Measurements from ENCODE around the gene TPO.

The TPO gene

GRCh38 chr2:1548910-1549673 lies 135.8 kb downstream of the TPO start:
- in situ Hi-C loops (cut with MboI; ENCODE audit: low sequenced_read_pairs): no loop called here

- in situ Hi-C loops (cut with MboI; ENCODE audit: low sequenced_read_pairs): loop anchor here (25.0 kb wide), 1 partner anchor 838 kb away; no protein-coding TSS in a partner anchor
These were observed 136.8 kb downstream of the TPO start for GRCh38 chr2:1550076-1550475.

GRCh38 chr2:1550658-1551316 lies 137.5 kb downstream of the TPO start:
- in situ Hi-C loops (cut with MboI; ENCODE audit: low sequenced_read_pairs): loop anchor here (25.0 kb wide), 1 partner anchor 838 kb away; no protein-coding TSS in a partner anchor

GRCh38 chr2:1551905-1552304 lies 138.6 kb downstream of the TPO start:
- in situ Hi-C loops (cut with MboI; ENCODE audit: low sequenced_read_pairs): loop anchor here (25.0 kb wide), 1 partner anchor 840 kb away; no protein-coding TSS in a partner anchor

- in situ Hi-C loops (cut with MboI; ENCODE audit: low sequenced_read_pairs): loop anchor here (25.0 kb wide), 1 partner anchor 840 kb away; no protein-coding TSS in a partner anchor
These were observed 139.3 kb downstream of the TPO start for GRCh38 chr2:1552611-1553010.

- in situ Hi-C loops (cut with MboI; ENCODE audit: low sequenced_read_pairs): loop anchor here (25.0 kb wide), 1 partner anchor 841 kb away; no protein-coding TSS in a partner anchor
These were observed 140.5 kb downstream of the TPO start for GRCh38 chr2:1553671-1554295.

- in situ Hi-C loops (cut with MboI; ENCODE audit: low sequenced_read_pairs): loop anchor here (25.0 kb wide), 1 partner anchor 844 kb away; no protein-coding TSS in a partner anchor
These were observed 143.0 kb downstream of the TPO start for GRCh38 chr2:1556286-1556685.

GRCh38 chr2:1556776-1557466 lies 143.7 kb downstream of the TPO start:
- in situ Hi-C loops (cut with MboI; ENCODE audit: low sequenced_read_pairs): loop anchor here (25.0 kb wide), 1 partner anchor 845 kb away; no protein-coding TSS in a partner anchor

- in situ Hi-C loops (cut with MboI; ENCODE audit: low sequenced_read_pairs): loop anchor here (25.0 kb wide), 1 partner anchor 845 kb away; no protein-coding TSS in a partner anchor
These were observed 144.2 kb downstream of the TPO start for GRCh38 chr2:1557467-1557820.

GRCh38 chr2:1559589-1560175 lies 146.4 kb downstream of the TPO start:
- in situ Hi-C loops (cut with MboI; ENCODE audit: low sequenced_read_pairs): loop anchor here (25.0 kb wide), 1 partner anchor 847 kb away; no protein-coding TSS in a partner anchor

- in situ Hi-C loops (cut with MboI; ENCODE audit: low sequenced_read_pairs): loop anchor here (25.0 kb wide), 1 partner anchor 849 kb away; no protein-coding TSS in a partner anchor
These were observed 148.0 kb downstream of the TPO start for GRCh38 chr2:1561259-1561658.

GRCh38 chr2:1561811-1562421 lies 148.7 kb downstream of the TPO start:
- in situ Hi-C loops (cut with MboI; ENCODE audit: low sequenced_read_pairs): loop anchor here (25.0 kb wide), 1 partner anchor 850 kb away; no protein-coding TSS in a partner anchor

GRCh38 chr2:1563084-1563857 lies 150.0 kb downstream of the TPO start:
- in situ Hi-C loops (cut with MboI; ENCODE audit: low sequenced_read_pairs): loop anchor here (25.0 kb wide), 1 partner anchor 851 kb away; no protein-coding TSS in a partner anchor

GRCh38 chr2:1563943-1564891 lies 151.0 kb downstream of the TPO start:
- in situ Hi-C loops (cut with MboI; ENCODE audit: low sequenced_read_pairs): loop anchor here (25.0 kb wide), 1 partner anchor 852 kb away; no protein-coding TSS in a partner anchor

- in situ Hi-C loops (cut with MboI; ENCODE audit: low sequenced_read_pairs): loop anchor here (25.0 kb wide), 1 partner anchor 855 kb away; no protein-coding TSS in a partner anchor
These were observed 154.5 kb downstream of the TPO start for GRCh38 chr2:1567556-1568344.

GRCh38 chr2:1568345-1568668 lies 155.0 kb downstream of the TPO start:
- in situ Hi-C loops (cut with MboI; ENCODE audit: low sequenced_read_pairs): loop anchor here (25.0 kb wide), 1 partner anchor 856 kb away; no protein-coding TSS in a partner anchor

Data from HL-60/S4 (cell line).